ENCODE results near the gene SOAT1.
"Not testable (repeated sequence)": the region's sequence is repeated elsewhere in the genome, so short reads cannot be mapped to it uniquely, and the experiment has no call there.

The SOAT1 gene

GRCh38 chr1:179342740-179343404 is 49.3 kb downstream of the SOAT1 start:
- Histone ChIP-seq H3K79me2 (ENCODE audit: insufficient read depth, low read depth) (no peaks in the 10 kb centered on the region), H4K20me1 (ENCODE audit: insufficient read depth) (no peaks in the 10 kb centered on the region), H3K4me2 (no peak overlapping the region), H3K36me3 (ENCODE audit: insufficient read depth) (peaks cover 4% of the 10 kb centered on the region; the same call in 1 of the 2 replicates), H2AFZ (ENCODE audit: low read depth) (no peak overlapping the region), H3K9ac (no peak overlapping the region), H3K27ac (no peak overlapping the region), H3K27me3 (ENCODE audit: insufficient read depth, low read depth) (no peaks in the 10 kb centered on the region), H3K4me1 (ENCODE audit: low read depth, poor library complexity, severe bottlenecking) (no peaks in the 10 kb centered on the region), H3K4me3 (IDR thresholded peaks at IDR 0.05; ENCODE audit: insufficient read depth, low read depth, low read length) (no peak overlapping the region)
- TF ChIP-seq CTCF (conservative IDR thresholded peaks at IDR 0.05; ENCODE audit: low read depth, low read length), result no peak

- no peak overlapping the region for H2AFZ ChIP-seq (ENCODE audit: low read depth)
- TF ChIP-seq CTCF (conservative IDR thresholded peaks at IDR 0.05; ENCODE audit: low read depth, low read length), result no peak
- no peak overlapping the region for H3K4me3 ChIP-seq (IDR thresholded peaks at IDR 0.05; ENCODE audit: insufficient read depth, low read depth, low read length)
- H4K20me1 ChIP-seq (ENCODE audit: insufficient read depth), result no peaks in the 10 kb centered on the region
- no peaks in the 10 kb centered on the region for H3K79me2 ChIP-seq (ENCODE audit: insufficient read depth, low read depth)
- no peaks in the 10 kb centered on the region for H3K4me1 ChIP-seq (ENCODE audit: low read depth, poor library complexity, severe bottlenecking)
- no peak overlapping the region for H3K27ac ChIP-seq
- H3K36me3 ChIP-seq (ENCODE audit: insufficient read depth), result no peaks in the 10 kb centered on the region
- no peaks in the 10 kb centered on the region for H3K27me3 ChIP-seq (ENCODE audit: insufficient read depth, low read depth)
- H3K4me2 ChIP-seq, result no peak overlapping the region
- H3K9ac ChIP-seq, result no peak overlapping the region
These were observed 57.7 kb downstream of the SOAT1 start for GRCh38 chr1:179351281-179351680.

GRCh38 chr1:179352236-179352635 is 58.6 kb downstream of the SOAT1 start:
- Histone ChIP-seq H3K4me3 (IDR thresholded peaks at IDR 0.05; ENCODE audit: insufficient read depth, low read depth, low read length) (no peak overlapping the region), H4K20me1 (ENCODE audit: insufficient read depth) (no peaks in the 10 kb centered on the region), H3K79me2 (ENCODE audit: insufficient read depth, low read depth) (no peaks in the 10 kb centered on the region), H3K27me3 (ENCODE audit: insufficient read depth, low read depth) (no peaks in the 10 kb centered on the region), H2AFZ (ENCODE audit: low read depth) (no peak overlapping the region), H3K36me3 (ENCODE audit: insufficient read depth) (no peaks in the 10 kb centered on the region), H3K9ac (no peak overlapping the region), H3K4me2 (no peak overlapping the region), H3K4me1 (ENCODE audit: low read depth, poor library complexity, severe bottlenecking) (no peaks in the 10 kb centered on the region), H3K27ac (no peak overlapping the region)
- TF ChIP-seq CTCF (conservative IDR thresholded peaks at IDR 0.05; ENCODE audit: low read depth, low read length), result no peak

- Histone ChIP-seq H3K4me2 (no peak overlapping the region), H3K79me2 (ENCODE audit: insufficient read depth, low read depth) (no peaks in the 10 kb centered on the region), H3K36me3 (ENCODE audit: insufficient read depth) (no peaks in the 10 kb centered on the region), H4K20me1 (ENCODE audit: insufficient read depth) (no peaks in the 10 kb centered on the region), H3K9ac (no peak overlapping the region), H3K4me1 (ENCODE audit: low read depth, poor library complexity, severe bottlenecking) (no peaks in the 10 kb centered on the region), H3K4me3 (IDR thresholded peaks at IDR 0.05; ENCODE audit: insufficient read depth, low read depth, low read length) (no peak overlapping the region), H3K27ac (no peak overlapping the region), H3K27me3 (ENCODE audit: insufficient read depth, low read depth) (no peaks in the 10 kb centered on the region), H2AFZ (ENCODE audit: low read depth) (no peak overlapping the region)
- TF ChIP-seq CTCF (conservative IDR thresholded peaks at IDR 0.05; ENCODE audit: low read depth, low read length), result no peak
These were observed 59.9 kb downstream of the SOAT1 start for GRCh38 chr1:179353546-179353945.

GRCh38 chr1:179361631-179362030 is 68.0 kb downstream of the SOAT1 start:
- H3K36me3 ChIP-seq (ENCODE audit: insufficient read depth); H3K4me1 ChIP-seq (ENCODE audit: low read depth, poor library complexity, severe bottlenecking); H3K79me2 ChIP-seq (ENCODE audit: insufficient read depth, low read depth); H3K4me2 ChIP-seq; H4K20me1 ChIP-seq (ENCODE audit: insufficient read depth); H3K27me3 ChIP-seq (ENCODE audit: insufficient read depth, low read depth); H3K27ac ChIP-seq; H3K9ac ChIP-seq; H2AFZ ChIP-seq (ENCODE audit: low read depth); H3K4me3 ChIP-seq (IDR thresholded peaks at IDR 0.05; ENCODE audit: insufficient read depth, low read depth, low read length): not testable (repeated sequence)

All from KMS-11 (cell line).